Measurements from ENCODE around the gene PPARG. TPM values are rescaled to one million over a fixed set of nuclear protein-coding genes. Genes with fewer than 3 reads are reported as not detected.

Gene PPARG
- total and polyA plus RNA-seq, 4 donors, result 5.2 to 15.7 (median 7.0) TPM

GRCh38 chr3:12270976-12271375 lies 17.9 kb upstream of the PPARG start:
- no peak for DNase-seq (ENCODE audit: low spot score)
- H3K4me1 ChIP-seq (ENCODE audit: control insufficient read depth in 4 of 4, insufficient read depth in 4 of 4, low read length in 3 of 4), result peaks cover 0 to 5% (median 0%) of the 10 kb centered on the region in 4 donors
- 87% methylated on average over 5 of the region's 5 CpGs for WGBS
- H3K9ac ChIP-seq (ENCODE audit: low read depth in 1 of 2, low read length in 2 of 2), result no peak overlapping the region
- TF ChIP-seq TAF1 (conservative IDR thresholded peaks at IDR 0.05), result no peak
- no peak for TF ChIP-seq EGR1 (IDR thresholded peaks at IDR 0.05; ENCODE audit: low read depth in 2 of 2)
- TF ChIP-seq MAX (IDR thresholded peaks at IDR 0.05), result no peak
- TF ChIP-seq, protein P1, sequence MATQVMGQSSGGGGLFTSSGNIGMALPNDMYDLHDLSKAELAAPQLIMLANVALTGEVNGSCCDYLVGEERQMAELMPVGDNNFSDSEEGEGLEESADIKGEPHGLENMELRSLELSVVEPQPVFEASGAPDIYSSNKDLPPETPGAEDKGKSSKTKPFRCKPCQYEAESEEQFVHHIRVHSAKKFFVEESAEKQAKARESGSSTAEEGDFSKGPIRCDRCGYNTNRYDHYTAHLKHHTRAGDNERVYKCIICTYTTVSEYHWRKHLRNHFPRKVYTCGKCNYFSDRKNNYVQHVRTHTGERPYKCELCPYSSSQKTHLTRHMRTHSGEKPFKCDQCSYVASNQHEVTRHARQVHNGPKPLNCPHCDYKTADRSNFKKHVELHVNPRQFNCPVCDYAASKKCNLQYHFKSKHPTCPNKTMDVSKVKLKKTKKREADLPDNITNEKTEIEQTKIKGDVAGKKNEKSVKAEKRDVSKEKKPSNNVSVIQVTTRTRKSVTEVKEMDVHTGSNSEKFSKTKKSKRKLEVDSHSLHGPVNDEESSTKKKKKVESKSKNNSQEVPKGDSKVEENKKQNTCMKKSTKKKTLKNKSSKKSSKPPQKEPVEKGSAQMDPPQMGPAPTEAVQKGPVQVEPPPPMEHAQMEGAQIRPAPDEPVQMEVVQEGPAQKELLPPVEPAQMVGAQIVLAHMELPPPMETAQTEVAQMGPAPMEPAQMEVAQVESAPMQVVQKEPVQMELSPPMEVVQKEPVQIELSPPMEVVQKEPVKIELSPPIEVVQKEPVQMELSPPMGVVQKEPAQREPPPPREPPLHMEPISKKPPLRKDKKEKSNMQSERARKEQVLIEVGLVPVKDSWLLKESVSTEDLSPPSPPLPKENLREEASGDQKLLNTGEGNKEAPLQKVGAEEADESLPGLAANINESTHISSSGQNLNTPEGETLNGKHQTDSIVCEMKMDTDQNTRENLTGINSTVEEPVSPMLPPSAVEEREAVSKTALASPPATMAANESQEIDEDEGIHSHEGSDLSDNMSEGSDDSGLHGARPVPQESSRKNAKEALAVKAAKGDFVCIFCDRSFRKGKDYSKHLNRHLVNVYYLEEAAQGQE (IDR thresholded peaks at IDR 0.05), result no peak
- TF ChIP-seq JUND (IDR thresholded peaks at IDR 0.05), result no peak
- TF ChIP-seq, protein P2, sequence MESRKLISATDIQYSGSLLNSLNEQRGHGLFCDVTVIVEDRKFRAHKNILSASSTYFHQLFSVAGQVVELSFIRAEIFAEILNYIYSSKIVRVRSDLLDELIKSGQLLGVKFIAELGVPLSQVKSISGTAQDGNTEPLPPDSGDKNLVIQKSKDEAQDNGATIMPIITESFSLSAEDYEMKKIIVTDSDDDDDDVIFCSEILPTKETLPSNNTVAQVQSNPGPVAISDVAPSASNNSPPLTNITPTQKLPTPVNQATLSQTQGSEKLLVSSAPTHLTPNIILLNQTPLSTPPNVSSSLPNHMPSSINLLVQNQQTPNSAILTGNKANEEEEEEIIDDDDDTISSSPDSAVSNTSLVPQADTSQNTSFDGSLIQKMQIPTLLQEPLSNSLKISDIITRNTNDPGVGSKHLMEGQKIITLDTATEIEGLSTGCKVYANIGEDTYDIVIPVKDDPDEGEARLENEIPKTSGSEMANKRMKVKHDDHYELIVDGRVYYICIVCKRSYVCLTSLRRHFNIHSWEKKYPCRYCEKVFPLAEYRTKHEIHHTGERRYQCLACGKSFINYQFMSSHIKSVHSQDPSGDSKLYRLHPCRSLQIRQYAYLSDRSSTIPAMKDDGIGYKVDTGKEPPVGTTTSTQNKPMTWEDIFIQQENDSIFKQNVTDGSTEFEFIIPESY (IDR thresholded peaks at IDR 0.05), result no peak
- TF ChIP-seq FOXA2 (IDR thresholded peaks at IDR 0.05), result no peak
- TF ChIP-seq RXRA (IDR thresholded peaks at IDR 0.05), result no peak
- TF ChIP-seq, protein P3, sequence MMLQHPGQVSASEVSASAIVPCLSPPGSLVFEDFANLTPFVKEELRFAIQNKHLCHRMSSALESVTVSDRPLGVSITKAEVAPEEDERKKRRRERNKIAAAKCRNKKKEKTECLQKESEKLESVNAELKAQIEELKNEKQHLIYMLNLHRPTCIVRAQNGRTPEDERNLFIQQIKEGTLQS (IDR thresholded peaks at IDR 0.05), result no peak
- TF ChIP-seq, protein P4, sequence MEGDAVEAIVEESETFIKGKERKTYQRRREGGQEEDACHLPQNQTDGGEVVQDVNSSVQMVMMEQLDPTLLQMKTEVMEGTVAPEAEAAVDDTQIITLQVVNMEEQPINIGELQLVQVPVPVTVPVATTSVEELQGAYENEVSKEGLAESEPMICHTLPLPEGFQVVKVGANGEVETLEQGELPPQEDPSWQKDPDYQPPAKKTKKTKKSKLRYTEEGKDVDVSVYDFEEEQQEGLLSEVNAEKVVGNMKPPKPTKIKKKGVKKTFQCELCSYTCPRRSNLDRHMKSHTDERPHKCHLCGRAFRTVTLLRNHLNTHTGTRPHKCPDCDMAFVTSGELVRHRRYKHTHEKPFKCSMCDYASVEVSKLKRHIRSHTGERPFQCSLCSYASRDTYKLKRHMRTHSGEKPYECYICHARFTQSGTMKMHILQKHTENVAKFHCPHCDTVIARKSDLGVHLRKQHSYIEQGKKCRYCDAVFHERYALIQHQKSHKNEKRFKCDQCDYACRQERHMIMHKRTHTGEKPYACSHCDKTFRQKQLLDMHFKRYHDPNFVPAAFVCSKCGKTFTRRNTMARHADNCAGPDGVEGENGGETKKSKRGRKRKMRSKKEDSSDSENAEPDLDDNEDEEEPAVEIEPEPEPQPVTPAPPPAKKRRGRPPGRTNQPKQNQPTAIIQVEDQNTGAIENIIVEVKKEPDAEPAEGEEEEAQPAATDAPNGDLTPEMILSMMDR (IDR thresholded peaks at IDR 0.05; ENCODE audit: low read depth, low read length, missing input control), result no peak
- H3K36me3 ChIP-seq (ENCODE audit: control insufficient read depth in 4 of 4, insufficient read depth in 3 of 4, low read depth in 1 of 4, low read length in 3 of 4), result no peaks in the 10 kb centered on the region
- no peaks in the 10 kb centered on the region for H3K9me3 ChIP-seq (ENCODE audit: control insufficient read depth in 4 of 4, low read length in 3 of 4)
- H3K4me3 ChIP-seq (ENCODE audit: low read depth in 1 of 3, low read length in 3 of 3), result no peak overlapping the region
- no peak overlapping the region for H3K27ac ChIP-seq (ENCODE audit: low read depth in 1 of 2, low read length in 2 of 2)
- H3K27me3 ChIP-seq (ENCODE audit: control insufficient read depth in 4 of 4, insufficient read depth in 4 of 4, low read length in 3 of 4), result no peaks in the 10 kb centered on the region

- 55% methylated on average over 2 of the region's 2 CpGs for WGBS
- Histone ChIP-seq H3K4me3 (ENCODE audit: low read depth in 1 of 3, low read length in 3 of 3) (no peak overlapping the region), H3K9me3 (ENCODE audit: control insufficient read depth in 4 of 4, low read length in 3 of 4) (no peaks in the 10 kb centered on the region), H3K36me3 (ENCODE audit: control insufficient read depth in 4 of 4, insufficient read depth in 3 of 4, low read depth in 1 of 4, low read length in 3 of 4) (no peaks in the 10 kb centered on the region), H3K9ac (ENCODE audit: low read depth in 1 of 2, low read length in 2 of 2) (no peak overlapping the region), H3K4me1 (ENCODE audit: control insufficient read depth in 4 of 4, insufficient read depth in 4 of 4, low read length in 3 of 4) (no peaks in the 10 kb centered on the region), H3K27me3 (ENCODE audit: control insufficient read depth in 4 of 4, insufficient read depth in 4 of 4, low read length in 3 of 4) (no peaks in the 10 kb centered on the region), H3K27ac (ENCODE audit: low read depth in 1 of 2, low read length in 2 of 2) (no peak overlapping the region)
- no peak for DNase-seq (ENCODE audit: low spot score)
- no peak for TF ChIP-seq SP1 (IDR thresholded peaks at IDR 0.05)
- no peak for TF ChIP-seq EGR1 (IDR thresholded peaks at IDR 0.05; ENCODE audit: low read depth in 2 of 2)
- no peak for TF ChIP-seq HNF4A (conservative IDR thresholded peaks at IDR 0.05)
- no peak for TF ChIP-seq YY1 (IDR thresholded peaks at IDR 0.05)
- TF ChIP-seq, protein P3 (IDR thresholded peaks at IDR 0.05), result no peak
- TF ChIP-seq, protein P1 (IDR thresholded peaks at IDR 0.05), result no peak
- TF ChIP-seq MAX (IDR thresholded peaks at IDR 0.05), result no peak
- no peak for TF ChIP-seq TAF1 (conservative IDR thresholded peaks at IDR 0.05)
- no peak for TF ChIP-seq RXRA (IDR thresholded peaks at IDR 0.05)
- TF ChIP-seq, protein P2 (IDR thresholded peaks at IDR 0.05), result no peak
These were observed 15.7 kb upstream of the PPARG start for GRCh38 chr3:12273045-12273695.
